Measurements from ENCODE around the gene TDRD6. TPM values are rescaled to one million over a fixed set of nuclear protein-coding genes. Genes with fewer than 3 reads are reported as not detected.

Gene TDRD6
- total RNA-seq, 4 donors from 2014 or later, result 0.04 to 1.1 (median 0.22) TPM; not detected in 1

GRCh38 chr6:46684771-46685170, 2.9 kb upstream of the TDRD6 start:
- H3K9me3 ChIP-seq, result peaks cover 0 to 3% (median 0%) of the 10 kb centered on the region in 3 donors
- H3K36me3 ChIP-seq, result no peaks in the 10 kb centered on the region
- no peak overlapping the region for H3K4me3 ChIP-seq
- no peak for DNase-seq
- WGBS, 2 donors, result 58 to 68% methylated on average over 4 of the region's 4 CpGs
- H3K27me3 ChIP-seq, result no peaks in the 10 kb centered on the region
- H3K27ac ChIP-seq, result no peak overlapping the region
- intact Hi-C loops (cut with DNase I), result no loop called here
- H3K4me1 ChIP-seq, result no peaks in the 10 kb centered on the region
- no peak for TF ChIP-seq POLR2A (IDR thresholded peaks at IDR 0.05)
- TF ChIP-seq, protein P1, sequence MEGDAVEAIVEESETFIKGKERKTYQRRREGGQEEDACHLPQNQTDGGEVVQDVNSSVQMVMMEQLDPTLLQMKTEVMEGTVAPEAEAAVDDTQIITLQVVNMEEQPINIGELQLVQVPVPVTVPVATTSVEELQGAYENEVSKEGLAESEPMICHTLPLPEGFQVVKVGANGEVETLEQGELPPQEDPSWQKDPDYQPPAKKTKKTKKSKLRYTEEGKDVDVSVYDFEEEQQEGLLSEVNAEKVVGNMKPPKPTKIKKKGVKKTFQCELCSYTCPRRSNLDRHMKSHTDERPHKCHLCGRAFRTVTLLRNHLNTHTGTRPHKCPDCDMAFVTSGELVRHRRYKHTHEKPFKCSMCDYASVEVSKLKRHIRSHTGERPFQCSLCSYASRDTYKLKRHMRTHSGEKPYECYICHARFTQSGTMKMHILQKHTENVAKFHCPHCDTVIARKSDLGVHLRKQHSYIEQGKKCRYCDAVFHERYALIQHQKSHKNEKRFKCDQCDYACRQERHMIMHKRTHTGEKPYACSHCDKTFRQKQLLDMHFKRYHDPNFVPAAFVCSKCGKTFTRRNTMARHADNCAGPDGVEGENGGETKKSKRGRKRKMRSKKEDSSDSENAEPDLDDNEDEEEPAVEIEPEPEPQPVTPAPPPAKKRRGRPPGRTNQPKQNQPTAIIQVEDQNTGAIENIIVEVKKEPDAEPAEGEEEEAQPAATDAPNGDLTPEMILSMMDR (IDR thresholded peaks at IDR 0.05), result no peak

GRCh38 chr6:46688117-46688965, 656 bp downstream of the TDRD6 start:
- no peak for TF ChIP-seq POLR2A (IDR thresholded peaks at IDR 0.05)
- TF ChIP-seq, protein P1 (IDR thresholded peaks at IDR 0.05), result no peak
- intact Hi-C loops (cut with DNase I), result no loop called here
- WGBS, 2 donors, result 92% methylated on average over 7 of the region's 85 CpGs; no CpG with 5 or more reads in 1 of the 2 donors
- no peaks in the 10 kb centered on the region for H3K36me3 ChIP-seq
- DNase-seq, result no peak
- peaks cover 0 to 3% (median 0%) of the 10 kb centered on the region in 3 donors for H3K9me3 ChIP-seq
- no peaks in the 10 kb centered on the region for H3K27me3 ChIP-seq
- no peak overlapping the region for H3K4me3 ChIP-seq
- H3K4me1 ChIP-seq, result no peaks in the 10 kb centered on the region
- H3K27ac ChIP-seq, result no peak overlapping the region

DNA sequence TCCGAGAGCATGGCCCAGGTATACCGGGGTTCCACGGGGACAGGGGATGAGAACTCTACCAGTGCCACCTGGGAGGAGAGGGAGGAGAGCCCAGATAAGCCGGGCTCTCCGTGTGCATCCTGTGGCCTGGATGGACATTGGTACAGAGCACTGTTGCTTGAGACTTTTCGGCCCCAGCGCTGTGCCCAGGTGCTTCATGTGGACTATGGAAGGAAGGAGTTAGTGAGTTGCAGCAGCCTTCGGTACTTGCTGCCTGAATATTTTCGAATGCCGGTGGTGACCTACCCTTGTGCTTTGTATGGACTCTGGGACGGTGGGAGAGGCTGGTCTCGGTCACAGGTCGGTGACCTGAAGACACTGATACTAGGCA, 1.3 kb downstream of the TDRD6 start:
- H3K27me3 ChIP-seq, result no peaks in the 10 kb centered on the region
- no peaks in the 10 kb centered on the region for H3K4me1 ChIP-seq
- intact Hi-C loops (cut with DNase I), result no loop called here
- WGBS, 2 donors, result 93 to 100% methylated on average over 1 to 5 of the region's 13 CpGs
- H3K4me3 ChIP-seq, result no peak overlapping the region
- no peak overlapping the region for H3K27ac ChIP-seq
- peaks cover 0 to 3% (median 0%) of the 10 kb centered on the region in 3 donors for H3K9me3 ChIP-seq
- H3K36me3 ChIP-seq, result no peaks in the 10 kb centered on the region
- no peak for DNase-seq
- no peak for TF ChIP-seq POLR2A (IDR thresholded peaks at IDR 0.05)
- TF ChIP-seq, protein P1 (IDR thresholded peaks at IDR 0.05), result no peak

DNA sequence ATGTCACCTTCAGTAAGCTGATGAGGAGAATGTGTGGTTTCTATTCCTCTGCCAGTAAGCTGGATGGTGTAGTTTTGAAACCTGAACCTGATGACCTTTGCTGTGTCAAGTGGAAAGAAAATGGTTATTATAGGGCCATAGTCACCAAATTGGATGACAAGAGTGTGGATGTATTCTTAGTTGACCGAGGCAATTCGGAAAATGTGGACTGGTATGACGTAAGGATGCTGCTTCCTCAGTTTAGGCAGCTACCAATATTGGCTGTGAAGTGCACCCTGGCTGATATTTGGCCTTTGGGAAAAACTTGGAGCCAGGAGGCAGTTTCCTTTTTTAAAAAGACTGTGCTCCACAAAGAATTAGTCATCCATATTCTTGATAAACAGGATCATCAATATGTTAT, 2.0 kb downstream of the TDRD6 start:
- intact Hi-C loops (cut with DNase I), result no loop called here
- H3K36me3 ChIP-seq, result no peaks in the 10 kb centered on the region
- 93 to 95% methylated on average over 3 of the region's 3 CpGs for WGBS, 2 donors
- no peaks in the 10 kb centered on the region for H3K27me3 ChIP-seq
- no peak overlapping the region for H3K4me3 ChIP-seq
- no peaks in the 10 kb centered on the region for H3K4me1 ChIP-seq
- peaks cover 0 to 3% (median 0%) of the 10 kb centered on the region in 3 donors for H3K9me3 ChIP-seq
- no peak for DNase-seq
- TF ChIP-seq POLR2A (IDR thresholded peaks at IDR 0.05), result no peak
- TF ChIP-seq, protein P1 (IDR thresholded peaks at IDR 0.05), result no peak
- H3K27ac ChIP-seq, result no peak overlapping the region

GRCh38 chr6:46690141-46690755, 2.6 kb downstream of the TDRD6 start:
- H3K4me3 ChIP-seq, result no peak overlapping the region
- no peaks in the 10 kb centered on the region for H3K27me3 ChIP-seq
- peaks cover 0 to 3% (median 0%) of the 10 kb centered on the region in 3 donors for H3K9me3 ChIP-seq
- H3K4me1 ChIP-seq, result no peaks in the 10 kb centered on the region
- H3K36me3 ChIP-seq, result no peaks in the 10 kb centered on the region
- TF ChIP-seq, protein P1 (IDR thresholded peaks at IDR 0.05), result no peak
- TF ChIP-seq POLR2A (IDR thresholded peaks at IDR 0.05), result no peak
- intact Hi-C loops (cut with DNase I), result no loop called here
- 58% methylated on average over 2 of the region's 2 CpGs for WGBS, 2 donors
- H3K27ac ChIP-seq, result no peak overlapping the region
- DNase-seq, result no peak
